GM15510 (cell line): Measurements from ENCODE around the gene GMPPB.

Source experiments
- POLR2A ChIP-seq: IDR thresholded peaks from 3 replicates; pipeline ENCODE4 v1.6.1; 2011; ENCODE audit warnings: borderline replicate concordance; ENCODE audit not compliant: insufficient read length; ENCODE audit errors: extremely low read depth

GMPPB gene

DNA sequence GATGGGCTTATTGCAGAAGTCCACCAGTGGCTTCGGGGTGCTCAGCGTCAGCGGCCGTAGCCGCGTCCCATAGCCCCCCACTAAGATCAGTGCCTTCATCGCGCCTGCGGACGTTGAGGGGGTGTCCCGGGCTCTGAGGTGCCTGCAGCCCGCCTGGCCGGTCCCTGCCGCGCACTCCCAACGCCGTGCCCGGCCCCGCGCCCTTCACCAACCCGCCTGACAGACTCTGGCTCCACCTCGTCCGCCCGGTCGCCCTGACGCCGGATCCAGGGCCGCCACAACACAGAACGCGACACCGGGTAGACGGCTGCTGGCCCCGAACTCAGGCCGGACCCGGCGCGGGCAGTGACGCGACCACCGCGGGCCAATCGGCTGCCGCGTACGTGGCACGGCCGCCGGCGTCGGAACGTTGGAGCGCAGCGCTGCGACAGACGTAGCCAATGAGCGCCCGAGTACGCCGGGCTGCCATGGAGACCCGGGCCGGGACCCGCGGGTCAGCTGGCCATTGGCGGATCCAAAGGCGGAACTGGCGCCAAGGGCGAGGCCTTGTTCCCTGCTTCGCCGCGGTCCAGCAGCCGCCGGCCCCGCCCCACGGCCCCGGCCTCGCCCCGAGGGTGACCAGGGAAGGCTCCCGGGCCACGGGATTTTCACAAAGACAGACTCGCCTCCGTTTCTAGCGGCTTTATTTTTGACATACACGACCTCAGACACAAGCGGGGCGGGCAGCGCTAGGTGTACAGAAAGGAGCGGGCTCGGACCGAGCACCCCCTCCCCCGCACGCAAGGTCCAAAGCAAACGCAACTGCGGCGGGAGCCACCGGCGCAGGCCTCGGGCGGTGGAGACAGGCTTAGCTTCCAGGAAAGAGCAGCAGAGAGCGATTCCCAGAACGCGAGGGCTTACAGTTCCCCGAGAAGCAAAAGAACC, at the start of gene GMPPB:
Gene GMPPB (minus strand): TSS at position 324 of the 924 bp plus-strand sequence. CDS start 225 bp downstream, at position 99.
- peak; percentile 78 for TF ChIP-seq POLR2A

GRCh38 chr3:49772703-49773102, 49.0 kb upstream of the GMPPB start:
- no peak for TF ChIP-seq POLR2A

DNA sequence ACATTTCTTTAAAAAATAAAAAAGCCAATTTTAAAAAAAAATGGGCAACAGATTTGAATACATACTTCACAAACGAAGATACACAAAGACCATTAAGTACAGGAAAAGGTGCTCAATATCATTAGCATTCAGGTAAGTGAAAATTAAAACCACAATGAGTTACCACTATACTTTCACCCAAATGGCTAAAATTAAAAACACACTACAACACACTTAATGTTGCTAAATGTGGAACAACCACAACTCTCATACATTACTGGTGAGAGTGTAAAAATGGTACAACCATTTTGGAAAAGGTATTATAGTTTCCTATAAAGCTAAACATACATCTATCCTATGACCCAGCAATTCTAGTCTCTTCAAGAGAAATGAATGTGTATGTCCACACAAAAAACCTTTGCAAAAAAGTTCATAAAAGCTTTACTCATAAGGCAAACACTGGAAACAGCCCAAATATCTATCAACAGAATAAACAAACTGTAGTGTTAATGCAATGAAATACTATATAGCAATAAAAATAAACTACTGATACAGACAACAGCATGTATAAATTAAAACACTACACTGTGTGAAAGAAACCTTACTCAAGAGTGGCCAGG, 47.7 kb upstream of the GMPPB start:
- TF ChIP-seq POLR2A, result no peak

DNA sequence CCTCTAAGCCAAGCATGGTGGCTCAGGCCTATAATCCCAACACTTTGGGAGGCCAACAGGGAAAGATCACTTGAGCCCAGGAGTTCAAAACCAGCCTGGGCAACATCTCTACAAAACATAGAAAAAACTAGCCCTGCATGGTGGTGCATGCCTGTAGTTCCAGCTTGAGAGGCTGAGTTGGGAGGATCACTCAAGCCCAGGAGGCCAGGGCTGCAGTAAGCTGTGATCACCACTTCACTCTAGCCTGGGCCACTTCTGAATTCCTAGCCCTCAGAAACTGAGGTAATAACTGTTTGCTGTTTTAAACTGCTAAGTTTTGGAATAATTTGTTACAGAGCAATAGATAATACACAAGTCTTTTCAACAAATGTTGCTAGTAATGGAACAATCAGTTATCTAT, 46.2 kb upstream of the GMPPB start:
- no peak for TF ChIP-seq POLR2A

DNA sequence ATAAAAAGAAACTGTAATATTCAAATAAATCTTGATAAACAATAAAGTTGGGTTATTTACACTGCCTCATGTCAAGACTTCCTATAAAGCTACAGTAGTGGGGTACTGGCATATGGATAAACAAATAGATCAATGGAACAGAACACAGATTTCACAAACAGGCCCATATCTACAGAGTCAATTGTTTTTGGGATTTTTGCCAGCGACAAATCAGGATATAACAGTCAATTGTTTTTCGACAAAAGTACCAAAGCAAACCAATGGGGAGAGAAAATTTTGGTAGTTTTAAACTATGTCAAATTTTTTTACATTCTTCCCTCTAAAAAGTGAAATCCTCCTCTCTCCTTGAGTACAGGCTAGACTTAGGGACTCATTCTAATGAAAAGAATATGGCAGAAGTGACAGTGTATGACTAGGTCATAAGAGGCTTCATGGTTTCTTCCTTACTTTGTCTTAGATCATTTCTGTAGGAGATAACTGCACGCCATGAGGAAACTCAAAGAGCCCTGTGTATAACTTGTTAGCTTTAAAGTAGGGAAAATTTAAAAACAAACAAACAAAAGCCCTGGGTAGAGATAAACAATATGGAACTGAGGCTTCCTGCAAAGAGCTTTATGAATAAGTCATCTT, 45.6 kb upstream of the GMPPB start:
- no peak for TF ChIP-seq POLR2A

DNA sequence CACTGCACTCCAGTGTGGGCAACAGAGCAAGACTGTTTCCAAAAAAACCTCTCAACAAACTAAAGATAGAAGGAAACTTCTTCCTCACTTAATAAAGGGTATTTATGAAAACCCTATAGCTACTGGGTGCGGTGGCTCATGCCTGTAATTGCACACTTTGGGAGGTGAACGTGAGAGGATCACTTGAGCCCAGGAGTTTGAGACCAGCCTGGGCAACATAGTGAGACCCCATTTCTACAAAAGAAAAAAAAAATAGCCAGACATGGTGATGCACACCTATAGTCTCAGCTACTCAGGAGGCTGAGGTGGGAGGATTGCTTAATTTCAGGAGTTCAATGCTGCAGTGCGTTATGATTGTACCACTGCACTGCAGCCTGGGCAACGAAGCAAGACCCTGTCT, 40.2 kb upstream of the GMPPB start:
- TF ChIP-seq POLR2A, result no peak

DNA sequence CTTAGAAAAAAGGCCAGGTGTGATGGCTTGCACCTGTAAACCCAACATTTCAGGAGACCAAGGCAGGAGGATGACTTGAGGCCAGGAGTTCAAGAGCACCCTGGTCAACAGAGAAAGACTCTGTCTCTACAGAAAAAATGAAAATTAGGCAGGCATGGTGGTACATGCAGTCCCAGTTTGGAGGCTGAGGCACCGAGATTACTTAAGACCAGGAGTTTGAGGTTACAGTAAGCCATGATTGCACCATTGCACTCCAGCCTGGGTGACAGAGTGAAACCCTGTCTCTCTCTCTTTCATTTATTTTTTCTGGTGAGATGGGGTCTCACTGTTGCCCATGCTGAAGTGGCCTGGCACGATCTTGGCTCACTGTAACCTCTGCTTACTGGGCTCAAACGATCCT, 37.9 kb upstream of the GMPPB start:
- TF ChIP-seq POLR2A, result no peak

GRCh38 chr3:49759226-49759625, 35.5 kb upstream of the GMPPB start:
- TF ChIP-seq POLR2A, result no peak

GRCh38 chr3:49757197-49757596, 33.4 kb upstream of the GMPPB start:
- TF ChIP-seq POLR2A, result no peak

DNA sequence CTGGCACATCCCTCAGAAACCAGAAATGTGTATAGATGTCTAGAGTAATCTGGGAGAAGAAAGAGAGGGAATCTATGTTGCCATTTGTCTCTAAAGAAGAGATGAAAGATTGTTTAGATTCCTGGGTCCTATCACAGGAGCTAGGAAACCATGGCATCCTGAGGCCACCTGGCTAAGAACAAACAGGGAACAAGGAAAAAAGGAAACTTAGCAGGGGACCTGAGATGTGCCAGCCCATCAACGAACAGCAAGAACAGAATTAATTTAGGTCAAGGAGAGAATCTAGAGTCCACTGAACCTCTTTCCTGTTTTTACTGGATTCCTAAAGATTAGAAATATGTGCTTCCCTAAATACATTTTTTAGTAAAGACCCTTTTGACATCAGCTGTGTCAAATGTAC, 32.3 kb upstream of the GMPPB start:
- no peak for TF ChIP-seq POLR2A

DNA sequence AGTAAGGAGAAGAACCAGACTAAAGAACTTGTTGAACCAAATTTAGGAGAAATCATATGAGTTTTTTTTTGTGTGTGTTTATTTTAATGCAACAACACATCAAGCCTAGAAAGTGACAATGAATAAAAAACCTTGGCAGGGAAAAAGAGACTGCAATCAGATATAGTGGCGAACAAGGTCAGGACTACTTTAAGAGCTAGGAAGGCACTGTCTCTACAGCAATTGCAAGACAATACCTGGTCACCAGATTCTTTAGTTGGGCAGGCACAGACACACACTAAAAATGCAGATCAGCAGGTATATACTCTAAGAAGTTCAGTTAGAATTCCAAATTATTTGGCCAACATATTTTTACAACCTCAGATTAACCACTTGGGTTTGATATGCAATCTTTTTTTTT, 30.8 kb upstream of the GMPPB start:
- no peak for TF ChIP-seq POLR2A

- TF ChIP-seq POLR2A, result no peak
Observed at GRCh38 chr3:49751501-49751900, 27.8 kb upstream of the GMPPB start.

DNA sequence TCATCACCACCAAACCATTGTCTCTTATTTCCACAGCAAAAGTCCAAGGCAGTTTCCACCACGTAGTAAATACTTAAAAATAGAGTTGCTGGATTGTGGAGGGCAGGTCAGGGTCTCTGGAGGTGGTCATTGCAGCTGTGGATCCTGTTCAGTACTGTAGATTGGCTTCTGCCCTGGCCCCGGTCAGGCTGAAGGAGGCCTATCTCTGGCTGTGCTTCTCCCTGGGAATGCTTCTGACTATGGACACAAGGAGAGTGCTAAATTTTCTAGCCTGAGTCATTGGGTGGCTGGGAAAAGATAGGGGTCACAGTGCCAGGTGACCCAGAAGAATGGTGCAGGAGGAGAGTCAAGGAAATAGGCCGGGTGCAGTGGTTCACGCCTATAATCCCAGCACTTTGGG, 26.3 kb upstream of the GMPPB start:
- no peak for TF ChIP-seq POLR2A

DNA sequence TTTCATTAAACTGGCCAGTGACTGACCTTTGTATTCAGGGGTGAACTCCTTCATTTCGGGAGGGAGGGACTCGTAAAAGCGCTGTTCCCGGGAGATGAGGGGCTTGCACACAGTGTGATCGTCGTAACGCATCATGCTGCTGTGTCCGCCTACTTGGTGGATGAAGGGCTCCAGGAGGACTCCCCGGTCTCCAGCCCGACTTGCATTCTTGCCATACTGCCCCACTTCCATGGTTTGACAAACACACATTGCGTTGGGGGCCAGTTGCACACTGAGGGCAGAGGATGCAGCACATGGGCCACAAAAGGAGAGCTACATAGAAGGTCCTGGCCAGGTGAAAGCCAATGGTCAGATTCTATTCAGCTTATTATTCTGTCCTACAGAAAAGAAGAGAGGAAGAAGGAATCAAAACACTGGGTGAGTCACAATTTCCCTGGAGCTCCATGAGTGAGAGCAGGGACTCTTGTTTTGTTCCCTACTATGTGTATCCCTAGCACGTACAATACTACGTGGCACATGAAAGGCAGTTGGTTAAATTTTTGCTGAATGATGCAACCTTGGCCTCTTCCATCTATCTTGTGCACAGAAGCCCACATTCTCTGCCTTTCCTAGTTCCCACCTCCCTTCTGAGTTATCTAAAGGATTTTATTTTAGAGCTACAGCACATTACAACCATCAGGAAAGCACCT, 24.2 kb upstream of the GMPPB start:
- TF ChIP-seq POLR2A, result no peak

GRCh38 chr3:49745986-49746385, 22.2 kb upstream of the GMPPB start:
- TF ChIP-seq POLR2A, result no peak
